NK-92 treated with Interleukin-12 subunit alpha and Interleukin-12 subunit beta, amount 100 ng/mL, for 24 hours (cell line): Measurements from ENCODE around the gene MRPS18A.
A peak's percentile ranks its signal among the peaks of the same experiment; 100 is the strongest.

Source experiments
- DNase-seq: peaks from one replicate; lab custom pipeline; 2025; lab: John Stamatoyannopoulos, UW

MRPS18A gene

DNA sequence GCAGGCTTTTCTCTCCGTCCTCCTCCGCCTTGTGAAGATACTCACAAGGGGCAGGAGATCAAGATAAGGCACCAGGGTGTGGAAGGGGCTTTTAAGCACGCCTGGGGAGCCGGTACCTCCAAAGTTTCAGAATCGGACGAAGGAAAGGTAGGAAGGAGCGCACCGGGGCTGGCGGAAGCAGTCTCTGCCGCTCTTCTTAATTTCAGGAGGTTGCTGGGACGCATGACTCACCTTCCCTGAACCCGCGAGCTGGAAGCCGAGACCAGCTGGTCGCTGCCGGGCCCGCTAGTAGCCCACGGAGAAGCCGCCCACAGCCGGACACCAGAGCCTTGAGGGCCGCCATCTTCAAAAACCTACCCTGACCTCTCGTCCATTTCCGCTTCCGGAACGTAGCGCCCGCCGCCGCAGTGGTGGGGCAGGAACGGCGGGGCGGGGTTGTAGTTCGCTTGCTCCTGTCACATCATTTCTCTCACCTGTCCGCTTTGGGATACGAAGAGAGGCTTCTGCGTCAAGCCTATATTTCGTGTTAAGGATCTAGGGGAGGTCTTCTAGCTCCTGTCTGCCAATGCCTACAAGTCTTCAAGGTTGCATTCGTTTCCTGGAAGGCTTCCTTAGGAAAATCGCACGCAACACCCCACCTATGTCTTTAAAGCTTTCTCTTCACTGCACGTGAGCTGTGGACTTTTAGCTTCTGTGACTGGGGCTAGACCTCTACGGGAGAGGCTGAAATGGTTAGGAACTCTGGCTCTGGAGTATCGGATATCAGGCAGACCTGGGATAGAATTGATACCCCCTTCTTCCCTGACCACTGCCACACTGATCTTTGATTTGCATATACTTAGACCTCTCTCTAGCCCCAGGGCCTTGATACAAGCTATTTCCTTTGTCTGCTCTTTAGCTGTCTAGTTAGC lies at the start of gene MRPS18A:
Gene MRPS18A (minus strand): TSS at position 355 of the 911 bp plus-strand sequence. CDS start 12 bp downstream, at position 343.
- peak; percentile 70 for DNase-seq

DNA sequence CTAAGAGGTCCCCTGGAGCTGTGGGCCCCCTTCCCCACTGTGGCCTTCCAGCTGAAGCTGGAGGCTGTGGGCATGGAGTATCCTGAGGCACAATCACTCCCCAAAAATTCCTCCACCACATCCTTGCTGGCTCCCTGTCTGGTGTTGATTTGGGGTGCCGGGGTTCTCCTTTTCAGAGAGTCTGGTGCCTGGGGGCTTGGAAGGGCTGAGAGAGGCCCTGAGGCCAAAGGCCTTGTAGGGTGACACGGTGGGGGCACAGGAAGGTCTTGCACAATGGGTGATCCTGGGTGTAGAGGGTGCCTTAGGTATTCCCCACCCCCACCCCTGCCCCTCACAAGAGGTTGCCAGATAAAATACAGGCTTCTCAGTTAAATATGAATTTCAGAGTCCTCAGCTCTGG lies 49.3 kb upstream of the MRPS18A start:
- DNase-seq, result no peak

DNA sequence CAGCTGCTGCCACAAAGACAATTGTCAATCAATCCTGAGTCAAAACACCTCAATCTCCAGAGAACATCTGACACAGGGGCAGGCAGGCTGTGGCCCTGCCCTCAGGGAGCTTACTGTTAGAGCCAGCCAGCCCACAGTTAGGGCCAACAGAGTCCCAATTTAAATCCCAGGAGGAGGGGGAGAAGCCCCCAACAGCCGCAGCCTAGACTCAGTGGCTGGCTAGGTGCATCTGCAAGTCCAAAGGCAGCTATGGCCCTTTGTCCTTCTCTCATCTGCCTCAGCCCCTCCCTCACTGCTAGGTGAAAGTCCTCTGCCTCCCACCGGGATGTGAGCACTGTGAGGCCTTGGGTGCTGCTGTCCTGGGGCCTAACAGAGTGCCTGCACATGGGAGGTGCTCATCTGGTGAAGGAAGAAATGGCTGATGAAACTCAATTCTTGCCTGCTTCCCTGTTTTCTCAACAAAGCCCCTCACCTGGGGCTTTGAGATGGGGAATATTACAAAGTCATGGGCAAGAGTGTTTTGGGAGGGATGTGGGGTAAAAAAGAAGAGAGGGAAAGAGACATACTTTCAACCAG lies 48.7 kb upstream of the MRPS18A start:
- DNase-seq, result no peak

DNA sequence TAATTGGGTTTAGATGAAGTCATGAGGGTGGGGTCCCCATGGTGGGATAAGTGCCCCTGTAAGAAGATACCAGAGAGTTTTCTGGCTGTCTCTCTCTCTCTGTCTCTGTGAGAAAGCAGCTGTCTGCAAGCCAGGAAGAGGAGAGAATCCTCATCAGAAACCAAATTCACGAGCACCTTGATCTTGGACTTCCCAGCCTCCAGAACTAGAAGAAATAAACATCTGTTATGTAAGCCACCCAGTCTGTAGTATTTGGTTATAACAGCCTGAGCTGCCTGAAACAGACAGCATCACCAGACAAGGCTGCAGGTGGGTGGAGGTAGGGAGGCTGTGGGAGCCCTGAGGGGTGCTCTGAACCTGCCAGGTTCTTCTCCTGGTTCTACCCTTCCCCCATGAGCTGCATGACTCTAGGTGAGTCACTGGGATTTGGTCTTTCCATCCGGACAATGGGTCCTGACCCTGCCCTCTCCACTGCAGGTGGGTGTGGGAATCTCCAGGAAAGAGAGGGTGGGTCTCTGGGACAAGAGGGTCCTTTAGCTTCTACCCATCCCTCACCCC lies 48.1 kb upstream of the MRPS18A start:
- DNase-seq, result no peak

DNA sequence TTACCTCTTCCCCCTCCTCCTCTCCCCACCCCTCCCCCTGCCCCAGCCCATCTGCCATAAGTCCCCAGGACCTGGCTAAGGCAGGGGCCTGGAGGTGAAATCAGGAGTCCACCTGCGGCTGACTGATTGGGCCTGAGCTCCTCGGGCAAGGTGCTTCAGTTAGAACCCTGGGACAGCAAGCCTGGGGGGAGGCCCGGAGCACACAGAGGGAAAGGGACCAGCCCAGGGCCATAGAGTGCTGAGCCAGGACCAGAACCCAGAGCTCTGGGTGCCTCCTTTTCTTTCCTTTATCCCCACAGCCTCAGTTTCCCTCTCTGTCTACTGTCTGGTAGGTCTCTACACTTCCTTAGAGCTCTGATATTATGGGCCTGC lies 46.7 kb upstream of the MRPS18A start:
- DNase-seq, result no peak

DNA sequence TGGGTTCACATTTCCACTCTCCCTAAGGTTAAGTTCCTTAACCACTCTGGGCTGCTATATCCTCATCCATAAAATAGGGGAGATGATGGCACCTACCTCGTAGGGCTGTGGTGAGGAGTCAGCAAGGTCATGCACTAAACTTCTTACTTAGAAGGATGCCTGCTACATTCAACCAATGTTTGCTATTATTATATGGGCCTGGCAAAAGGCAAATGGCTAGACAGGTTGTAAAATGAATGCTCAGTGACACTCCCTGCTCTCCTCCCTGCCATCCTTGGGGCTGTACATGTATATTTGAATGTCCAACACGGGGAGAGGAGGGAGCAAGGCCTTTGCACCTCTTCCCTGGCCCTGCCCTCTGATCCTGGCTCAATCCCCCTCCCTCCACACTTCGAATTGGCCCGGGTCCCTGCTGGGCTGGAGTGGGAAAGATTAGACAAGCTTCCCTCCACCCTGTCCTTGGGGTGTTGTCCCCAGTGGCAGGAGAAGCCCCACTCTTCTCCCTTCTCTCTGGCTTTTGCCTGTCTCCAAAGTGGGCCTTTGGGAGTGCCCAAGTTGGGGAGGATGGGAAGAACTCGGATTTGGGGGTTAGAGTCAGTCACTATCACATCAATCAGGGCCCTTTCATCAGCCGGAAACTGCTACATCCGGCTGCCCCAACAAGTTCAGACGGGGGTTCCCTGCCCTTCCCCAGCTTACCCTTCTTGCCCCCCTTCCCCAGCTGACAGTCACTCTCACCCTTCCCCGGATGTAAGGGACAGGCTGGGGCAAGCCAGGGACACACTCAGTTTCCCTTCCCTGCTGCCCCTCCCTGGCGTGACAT lies 46.1 kb upstream of the MRPS18A start:
- DNase-seq, result no peak

DNA sequence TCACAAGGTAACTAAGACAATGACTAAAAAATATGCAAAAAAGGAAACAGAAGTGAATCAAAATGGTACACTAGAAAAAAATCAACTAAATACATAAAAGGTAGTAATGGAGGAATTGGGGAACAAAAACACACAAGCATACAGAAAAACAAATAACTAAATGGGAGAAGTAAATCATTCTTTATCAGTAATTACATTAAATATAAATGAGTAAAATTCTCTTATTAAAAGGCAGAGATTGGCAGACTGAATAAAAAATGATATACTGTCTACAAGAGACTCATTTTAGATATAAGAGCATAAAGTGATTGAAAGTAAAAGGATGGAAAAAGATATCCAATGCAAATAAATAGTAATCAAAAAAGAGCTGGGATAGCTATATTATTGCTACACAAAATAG lies 43.0 kb upstream of the MRPS18A start:
- DNase-seq, result no peak

DNA sequence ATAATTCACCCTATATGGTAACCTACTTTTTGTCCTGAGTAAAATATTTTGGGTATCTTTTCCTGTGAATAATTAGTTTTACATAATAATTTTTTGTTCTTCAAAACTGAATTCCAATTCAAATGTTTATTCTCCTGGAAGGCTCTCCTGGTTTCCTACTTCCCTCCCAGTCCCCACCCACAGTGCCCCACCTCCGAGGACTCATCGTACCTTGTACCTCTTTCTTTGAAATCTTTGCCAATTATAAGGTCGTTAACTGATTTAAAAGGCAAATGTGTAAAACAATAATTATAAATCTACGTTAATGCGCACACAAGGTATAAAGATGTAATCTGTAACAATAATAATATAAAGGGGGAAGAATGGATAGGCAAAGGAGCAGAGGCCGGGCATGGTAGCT lies 41.9 kb upstream of the MRPS18A start:
- no peak for DNase-seq

DNA sequence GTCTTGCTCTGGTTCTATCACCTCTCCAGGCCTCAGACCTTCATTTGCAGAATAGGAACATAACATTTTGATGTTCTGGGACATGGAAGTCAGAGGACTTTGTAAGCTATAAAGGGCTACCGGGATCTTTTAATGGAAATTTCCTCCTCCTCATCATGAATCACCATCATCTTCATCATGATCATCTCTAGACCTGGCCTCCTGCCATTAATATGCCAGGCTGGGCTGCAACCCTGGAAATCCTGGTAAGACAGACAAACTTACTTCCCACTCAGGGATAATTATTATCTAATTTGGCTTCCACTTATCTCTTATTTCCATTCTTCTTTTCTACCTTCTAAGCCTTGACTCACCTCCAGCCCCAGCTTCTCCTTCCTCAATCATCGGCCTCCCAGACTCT lies 41.0 kb upstream of the MRPS18A start:
- DNase-seq, result no peak

DNA sequence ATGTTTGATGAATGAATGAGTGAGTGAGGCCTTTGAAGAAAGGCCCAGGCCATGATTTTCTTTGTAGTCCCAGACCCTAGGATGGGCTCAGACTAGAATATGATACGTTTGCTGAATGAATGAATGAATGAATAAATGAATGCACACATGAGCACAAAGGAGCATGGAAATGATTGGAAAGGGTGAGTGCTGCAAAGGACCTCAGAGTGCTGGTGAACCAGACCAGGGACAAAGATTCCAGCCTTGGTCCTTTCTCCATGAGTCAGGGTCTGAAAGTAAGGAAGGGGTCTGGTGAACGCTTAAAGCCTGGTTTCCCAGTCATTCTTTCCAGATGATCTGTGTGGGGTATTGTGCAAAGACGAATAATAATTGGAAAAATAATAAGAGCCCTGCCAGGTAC lies 40.0 kb upstream of the MRPS18A start:
- DNase-seq, result no peak

DNA sequence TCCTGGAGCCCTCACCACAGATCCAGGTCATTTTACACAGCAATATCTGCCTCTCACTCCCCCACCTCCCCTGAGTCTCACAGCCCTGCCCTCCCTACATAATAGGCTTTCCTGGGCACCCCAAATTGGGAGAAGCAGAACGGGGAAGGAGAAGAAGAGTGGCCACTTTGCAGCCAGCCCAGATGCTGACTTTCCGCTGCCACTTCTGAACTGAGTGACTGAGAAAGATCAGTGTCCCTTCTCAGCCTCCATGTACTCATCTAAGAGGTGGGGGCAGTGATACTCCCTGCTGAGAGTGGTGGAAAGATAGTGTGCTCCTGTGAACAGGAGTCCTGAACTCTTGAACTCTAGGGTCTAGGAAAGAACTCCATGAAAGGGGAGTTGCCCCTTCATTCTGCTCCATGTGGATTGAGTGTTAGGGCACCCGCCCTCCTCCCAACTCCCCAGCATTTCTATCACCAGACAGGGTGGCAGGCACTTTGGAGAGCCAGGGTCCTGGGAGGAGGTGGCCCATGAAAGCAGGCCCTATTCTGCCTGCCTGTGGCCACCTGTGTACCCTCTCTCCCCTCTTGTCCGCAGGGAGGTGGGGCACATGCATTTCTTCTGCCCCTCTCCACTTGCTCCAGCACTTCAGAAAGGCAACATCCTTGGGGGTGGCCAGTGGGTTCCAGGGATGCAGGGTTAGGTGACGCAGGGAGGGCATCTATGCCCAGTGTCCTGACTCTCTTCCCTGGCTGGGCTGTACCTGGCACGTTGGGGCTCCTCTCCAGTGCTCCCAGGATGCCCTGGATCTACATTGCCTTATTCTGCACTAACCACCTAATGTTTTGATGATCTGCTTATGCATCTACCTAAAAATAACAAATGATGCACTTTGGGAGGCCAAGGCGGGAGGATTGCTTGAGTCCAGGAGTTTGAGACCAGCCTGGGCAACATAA lies 38.3 kb upstream of the MRPS18A start:
- no peak for DNase-seq

DNA sequence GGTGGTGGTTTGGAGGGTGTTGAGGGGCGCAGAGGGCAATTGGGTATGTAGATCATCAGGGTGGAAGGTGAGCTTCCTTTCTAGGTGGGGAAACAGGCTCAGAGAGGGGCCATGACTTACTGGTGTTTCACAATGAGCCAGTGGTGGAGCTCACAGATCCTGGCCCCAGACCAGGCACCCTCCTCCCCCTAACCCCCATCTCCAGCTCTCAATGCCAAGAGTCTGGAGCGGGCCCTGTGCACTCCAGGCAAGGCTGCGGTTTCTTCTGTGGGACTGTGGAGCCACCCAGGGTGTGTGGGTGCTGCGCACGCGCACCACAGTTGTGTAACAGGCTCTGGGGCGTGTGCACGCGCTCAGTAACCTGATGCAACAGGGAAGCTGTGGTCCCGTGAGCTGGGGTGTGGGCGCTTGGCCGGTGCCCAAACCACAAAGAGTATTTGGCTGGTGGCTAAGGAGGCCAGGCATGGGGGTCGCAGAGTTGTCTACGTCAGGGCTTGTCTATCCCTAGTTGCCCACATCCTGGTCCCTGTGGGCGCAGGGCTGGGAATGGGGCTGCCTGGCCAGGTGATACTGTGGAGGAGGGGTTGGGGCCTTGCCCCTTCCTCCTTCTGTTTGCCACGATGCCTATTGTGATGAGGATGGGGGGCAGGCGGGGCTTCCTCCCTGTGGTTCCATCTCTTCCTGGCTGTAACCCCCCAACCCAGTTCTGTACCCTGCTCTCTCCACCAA lies 37.5 kb upstream of the MRPS18A start:
- DNase-seq, result peak; percentile 80

DNA sequence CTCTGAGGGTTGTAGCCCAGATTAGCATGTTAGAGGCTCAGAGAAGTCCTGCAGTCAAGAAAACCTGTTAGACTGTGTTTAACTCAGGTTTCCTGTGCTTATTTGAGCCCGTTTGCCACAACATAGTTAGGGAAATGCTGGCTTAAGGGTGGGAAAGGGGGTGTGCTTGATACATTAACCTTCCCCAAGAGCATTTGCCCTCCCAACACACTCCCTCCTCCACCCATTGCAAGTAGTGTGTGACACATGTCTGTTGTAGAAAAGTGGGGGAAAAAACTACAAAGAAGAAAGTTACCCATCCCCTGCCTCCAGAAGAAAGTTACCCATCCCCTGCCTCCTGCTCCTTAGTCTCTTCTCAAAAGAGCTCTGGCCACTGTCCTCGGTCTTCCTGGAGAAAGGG lies 36.8 kb upstream of the MRPS18A start:
- DNase-seq, result no peak

DNA sequence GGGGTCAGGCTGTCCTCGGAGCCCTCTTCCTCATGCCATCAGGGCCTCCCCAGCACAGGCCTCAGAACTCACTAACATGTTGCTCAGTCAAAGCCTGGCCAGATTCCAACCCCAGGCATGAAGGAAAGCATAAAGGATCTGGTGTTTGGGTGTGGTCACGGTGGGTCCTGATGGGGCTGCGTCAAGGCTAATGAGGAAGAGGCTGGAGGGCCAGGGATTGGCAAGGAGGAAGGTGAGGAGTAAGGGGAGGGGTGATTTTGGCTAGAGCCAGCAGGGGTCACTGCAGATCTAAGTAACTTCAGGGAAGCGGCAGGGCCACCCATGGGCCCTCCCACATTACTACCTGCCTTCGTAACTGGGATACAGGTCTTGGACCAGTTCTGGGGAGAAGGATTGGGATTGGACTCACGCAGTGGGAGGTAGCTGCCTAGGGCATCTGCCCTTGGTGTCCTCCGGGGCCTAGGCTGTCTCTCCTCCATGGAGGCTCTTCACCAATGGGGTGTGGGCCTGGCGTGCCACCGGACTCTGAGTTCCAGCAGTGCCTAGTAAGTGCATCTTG lies 36.2 kb upstream of the MRPS18A start:
- peak; percentile 38 for DNase-seq

DNA sequence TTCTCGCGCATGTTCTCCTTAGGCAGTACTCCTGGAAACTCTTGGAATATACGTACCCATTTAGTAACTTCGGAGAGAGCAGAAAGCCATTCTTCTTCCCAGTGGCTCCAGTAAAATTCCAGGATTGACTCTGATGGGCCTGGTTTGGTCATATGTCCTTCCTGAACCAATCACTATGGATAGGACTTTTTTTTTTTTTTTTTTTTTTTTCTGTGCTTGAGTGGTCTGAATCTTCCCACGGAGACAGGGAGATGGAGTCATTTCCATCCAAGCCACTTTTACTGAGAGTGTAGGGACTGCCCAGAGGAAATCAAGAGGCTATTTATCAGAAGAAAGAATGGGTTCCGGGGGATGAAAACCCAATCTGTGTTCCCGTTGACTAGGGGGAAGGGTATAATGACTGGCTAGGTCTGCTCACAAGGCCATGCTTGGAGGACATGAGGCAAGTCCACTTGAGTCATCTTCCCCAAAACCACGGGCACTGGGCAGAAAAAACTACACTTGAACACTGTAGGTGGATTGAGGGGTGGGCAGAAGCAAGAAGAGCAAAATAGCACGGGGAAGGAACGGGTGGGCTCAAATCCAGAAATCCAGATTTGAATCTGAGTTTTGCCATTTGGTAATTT lies 35.4 kb upstream of the MRPS18A start:
- DNase-seq, result no peak

DNA sequence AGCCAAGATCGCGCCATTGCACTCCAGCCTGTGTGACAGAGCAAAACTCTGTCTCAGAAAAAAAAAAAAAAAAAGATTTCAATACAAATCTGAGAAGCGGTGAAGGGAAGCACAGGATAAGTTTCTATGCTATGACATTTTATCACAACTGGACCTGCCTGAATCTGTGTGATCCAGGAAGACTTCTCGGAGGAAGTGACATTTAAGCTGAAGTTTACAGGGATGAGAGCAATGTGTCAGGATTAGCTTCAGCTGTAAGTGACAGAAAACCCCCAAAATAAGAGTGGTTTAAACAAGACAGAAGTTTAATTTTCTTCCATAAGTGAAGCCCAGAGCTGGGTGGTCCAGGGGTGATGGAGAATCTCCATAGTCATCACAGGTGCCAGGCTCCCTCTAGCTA lies 33.4 kb upstream of the MRPS18A start:
- DNase-seq, result no peak

DNA sequence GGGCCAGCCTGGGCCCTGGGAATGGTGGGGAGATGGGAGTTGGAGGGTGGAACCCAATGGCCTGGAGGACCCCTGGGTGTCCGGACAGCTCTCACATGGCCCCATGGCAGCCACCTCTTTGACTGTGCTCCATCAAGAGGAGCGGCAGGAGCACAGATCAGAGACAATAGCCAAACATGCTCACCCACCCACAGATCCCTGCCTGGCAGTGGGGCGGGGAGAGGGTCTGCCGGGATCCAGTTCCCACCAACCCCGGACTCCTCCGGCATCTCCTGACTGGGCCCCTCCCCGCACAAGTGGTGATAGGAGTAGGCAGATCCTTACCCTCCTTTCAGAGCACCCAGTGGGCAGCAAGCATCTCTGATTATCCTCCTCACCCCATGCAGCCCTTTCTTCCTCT lies 31.9 kb upstream of the MRPS18A start:
- no peak for DNase-seq

DNA sequence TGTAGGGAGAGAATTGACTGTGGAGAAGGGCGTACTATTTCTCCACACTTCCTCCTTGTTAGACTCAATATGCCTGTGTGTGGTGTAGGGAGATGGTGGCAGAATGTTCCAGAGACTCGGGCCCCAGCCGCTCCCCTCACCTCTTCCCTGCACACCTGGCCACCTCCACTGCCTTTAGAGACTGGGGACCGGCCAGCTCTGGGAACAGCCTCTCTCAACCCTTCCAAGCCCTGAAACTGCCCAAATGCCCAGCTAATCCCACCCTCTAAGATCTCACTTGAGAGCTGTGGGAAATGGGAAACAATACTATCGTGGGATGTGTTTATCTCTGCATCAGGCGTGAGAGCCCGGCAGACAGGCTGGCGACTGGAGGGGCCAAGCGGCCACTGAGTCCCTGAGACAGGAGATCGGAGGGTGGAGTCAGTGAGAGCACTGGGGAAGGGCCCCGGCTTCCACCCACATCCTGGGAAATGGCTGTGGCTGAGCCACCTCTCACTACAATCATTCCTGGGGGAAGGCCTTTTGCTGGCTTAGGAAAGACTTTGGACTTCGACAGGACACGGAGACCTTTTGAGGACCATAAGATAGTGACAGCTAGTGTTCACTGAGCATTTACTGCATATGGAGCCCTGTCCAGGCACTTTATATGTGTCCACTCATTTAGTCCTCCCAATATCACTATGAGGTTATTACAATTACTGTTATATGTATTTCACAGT lies 31.0 kb upstream of the MRPS18A start:
- no peak for DNase-seq

DNA sequence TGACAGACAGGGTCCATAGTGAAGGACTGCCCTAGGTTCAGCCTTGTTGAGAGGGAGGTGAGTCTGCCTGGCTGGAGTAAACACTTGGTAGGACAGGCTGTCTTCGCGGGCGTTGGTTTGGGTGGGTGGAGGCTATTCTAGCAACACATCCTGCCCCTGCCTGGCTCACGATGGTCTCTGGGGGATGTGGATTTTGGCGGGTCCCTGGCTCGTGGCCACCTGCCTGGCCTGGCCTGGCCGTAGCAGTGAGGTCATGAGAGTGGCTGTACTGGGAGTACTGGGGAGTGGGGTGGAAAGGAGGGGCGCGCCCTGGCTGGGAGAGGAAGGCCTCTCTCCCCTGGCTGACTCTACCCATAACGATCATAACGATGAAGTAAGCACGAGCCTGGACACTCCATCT lies 30.2 kb upstream of the MRPS18A start:
- DNase-seq, result no peak
